Naive thymus-derived CD4-positive, alpha-beta T cell (primary cell): ENCODE measurements around the gene PLA2G6. TPM values are rescaled to one million over a fixed set of nuclear protein-coding genes. Genes with fewer than 3 reads are reported as not detected.
"Not testable (repeated sequence)": the region's sequence is repeated elsewhere in the genome, so short reads cannot be mapped to it uniquely, and the experiment has no call there.

ENCODE experiments used
- ATAC-seq: fragments of 150-1000 bp; cut with Tn5 transposase; 2 replicates; pipeline ENCODE4 v1.10.0; 2021; ENCODE audit warnings: mild to moderate bottlenecking, moderate library complexity
- CTCF ChIA-PET: fragments of 350-600 bp; sonication (Branson Sonifier 250); formaldehyde crosslinking; loops from one replicate; lab custom pipeline; 2021; ENCODE audit warnings: antibody characterized with exemption; lab: Charles Lee
- POLR2A ChIA-PET: fragments of 350-600 bp; sonication (Branson Sonifier 250); formaldehyde crosslinking; loops from one replicate; lab custom pipeline; 2021; ENCODE audit warnings: antibody characterized with exemption, inconsistent platforms; lab: Charles Lee
- DNase-seq, 9 donors: peaks; one replicate each; pipeline versions ENCODE4 v3.0.0 to v3.0.0-alpha.2; 2020 to 2022; ENCODE audit warnings: mixed read lengths in 1 of 9
- H3K27ac ChIP-seq: one replicate; pipeline ENCODE4 v1.7.0; 2013; ENCODE audit warnings: mild to moderate bottlenecking, low read depth, low read length, moderate library complexity
- H3K27me3 ChIP-seq, 2 donors: one replicate each; pipeline ENCODE4 v1.7.0; 2013; ENCODE audit warnings: low read length in 2 of 2, mild to moderate bottlenecking in 2 of 2, moderate library complexity in 2 of 2; ENCODE audit not compliant: control insufficient read depth in 2 of 2, insufficient read depth in 2 of 2
- H3K36me3 ChIP-seq, 3 experiments: 1 replicate in 2 of 3; 2 replicates in 1 of 3; pipeline ENCODE4 v1.7.0; 2013; ENCODE audit warnings: low read length in 3 of 3, mild to moderate bottlenecking in 3 of 3, moderate library complexity in 1 of 3; ENCODE audit not compliant: insufficient read depth in 3 of 3, control insufficient read depth in 2 of 3
- H3K4me1 ChIP-seq, 2 donors: one replicate each; pipeline ENCODE4 v1.7.0; 2013; ENCODE audit warnings: low read length in 2 of 2, mild to moderate bottlenecking in 2 of 2, moderate library complexity in 1 of 2; ENCODE audit not compliant: control insufficient read depth in 2 of 2, insufficient read depth in 2 of 2
- H3K4me3 ChIP-seq: 2 replicates; pipeline ENCODE4 v1.7.0; 2013; ENCODE audit warnings: mild to moderate bottlenecking, low read length
- H3K9me3 ChIP-seq, 3 experiments: 1 replicate in 2 of 3; 2 replicates in 1 of 3; pipeline ENCODE4 v1.7.0; 2013; ENCODE audit warnings: low read length in 3 of 3; ENCODE audit not compliant: control insufficient read depth in 2 of 3
- H3K27ac Mint-ChIP-seq, 9 donors: one replicate each; pipeline ENCODE4 v1.8.0; 2020 to 2022; ENCODE audit warnings: mixed read lengths in 9 of 9, mild to moderate bottlenecking in 8 of 9, moderate library complexity in 5 of 9, inconsistent platforms in 2 of 9
- H3K27me3 Mint-ChIP-seq, 5 donors: one replicate each; pipeline ENCODE4 v1.8.0; 2021 to 2022; ENCODE audit warnings: mixed read lengths in 5 of 5, mild to moderate bottlenecking in 1 of 5
- H3K36me3 Mint-ChIP-seq, 5 donors: one replicate each; pipeline ENCODE4 v1.8.0; 2020 to 2022; ENCODE audit warnings: mixed read lengths in 5 of 5, mild to moderate bottlenecking in 3 of 5, inconsistent platforms in 1 of 5
- H3K4me1 Mint-ChIP-seq, 7 donors: one replicate each; pipeline ENCODE4 v1.8.0; 2020 to 2022; ENCODE audit warnings: mixed read lengths in 7 of 7, mild to moderate bottlenecking in 3 of 7, inconsistent platforms in 1 of 7
- H3K4me3 Mint-ChIP-seq, 10 donors: one replicate each; pipeline ENCODE4 v1.8.0; 2020 to 2022; ENCODE audit warnings: mild to moderate bottlenecking in 10 of 10, mixed read lengths in 10 of 10, moderate library complexity in 6 of 10, inconsistent platforms in 2 of 10
- H3K9me3 Mint-ChIP-seq, 11 donors: one replicate each; pipeline ENCODE4 v1.8.0; 2020 to 2022; ENCODE audit warnings: mixed read lengths in 11 of 11, mild to moderate bottlenecking in 4 of 11, inconsistent platforms in 1 of 11, moderate library complexity in 1 of 11
- intact Hi-C, 2 donors: fragments of 100-400 bp; cut with micrococcal nuclease; formaldehyde crosslinking; loops; one replicate each; pipeline ENCODE4 v1.15.1; 2023
- polyA plus RNA-seq, 2 donors: library from polyadenylated mRNA; unstranded; fragments of 300-500 nt; fragmentation: Illumina TruSeq; gene quantifications; one replicate each; pipeline ENCODE4 v1.2.3, GENCODE V29; 2021
- total RNA-seq, 6 experiments: library from RNA in 5 of 6; stranded (reverse) in 5 of 6; gene quantifications; 1 replicate in 5 of 6; 2 replicates in 1 of 6; pipeline ENCODE4 v1.2.3 and lab custom pipeline; 2021 to 2026

Gene PLA2G6
- total and polyA plus RNA-seq, 7 experiments from 2014 or later, result 4.8 to 252 (median 78.9) TPM

- peaks cover 0 to 30% (median 0%) of the 10 kb centered on the region in 5 donors for H3K27me3 Mint-ChIP-seq
- H3K27ac Mint-ChIP-seq, result no peak overlapping the region
- no peaks in the 10 kb centered on the region for H3K36me3 ChIP-seq
- CTCF ChIA-PET, result no interaction called here
- intact Hi-C loops, result loop anchor here in 1 of 2 donors (10.0 kb wide), 1 partner anchor 383 kb away; the partner anchor contains the start of gene GCAT
- no peak overlapping the region for H3K4me3 ChIP-seq
- no peaks in the 10 kb centered on the region for H3K27me3 ChIP-seq
- no peaks in the 10 kb centered on the region for H3K36me3 Mint-ChIP-seq
- ATAC-seq, result no peak
- peaks cover 0 to 3% (median 0%) of the 10 kb centered on the region in 11 donors for H3K9me3 Mint-ChIP-seq
- H3K27ac ChIP-seq, result no peak overlapping the region
- H3K4me1 Mint-ChIP-seq, result peaks cover 0 to 5% (median 0%) of the 10 kb centered on the region in 7 donors
- no peaks in the 10 kb centered on the region for H3K4me1 ChIP-seq
- POLR2A ChIA-PET, result no interaction called here
- H3K4me3 Mint-ChIP-seq, result no peak overlapping the region
- no peak for DNase-seq
- H3K9me3 ChIP-seq, result no peaks in the 10 kb centered on the region
Measured at GRCh38 chr22:38187413-38188212, 6.0 kb upstream of the PLA2G6 start.

- Mint-ChIP-seq H3K27ac (no peak overlapping the region), H3K27me3 (peaks cover 0 to 23% (median 0%) of the 10 kb centered on the region in 5 donors), H3K9me3 (peaks cover 0 to 3% (median 0%) of the 10 kb centered on the region in 11 donors), H3K4me1 (peaks cover under 1 to 11% (median 7%) of the 10 kb centered on the region in 7 donors), H3K4me3 (no peak overlapping the region), H3K36me3 (no peaks in the 10 kb centered on the region)
- intact Hi-C loops, result loop anchor here in 1 of 2 donors (10.0 kb wide), 1 partner anchor 382 kb away; the partner anchor contains the start of gene GCAT
- peaks cover 0 to 6% of the 10 kb centered on the region in 2 donors for H3K4me1 ChIP-seq
- ChIA-PET CTCF (interaction anchor here (0.6 kb wide), 1 partner anchor 853 kb away, joined by 3 read pairs; no protein-coding TSS in a partner anchor), POLR2A (interaction anchor here (0.6 to 0.7 kb wide), 2 partner anchors 15 to 20 kb away, joined by 3 read pairs; partner anchors contain the start of gene MAFF)
- no peak for ATAC-seq
- no peak overlapping the region for H3K4me3 ChIP-seq
- no peak overlapping the region for H3K27ac ChIP-seq
- H3K27me3 ChIP-seq, result no peaks in the 10 kb centered on the region
- no peaks in the 10 kb centered on the region for H3K9me3 ChIP-seq
- DNase-seq, result no peak
- H3K36me3 ChIP-seq, result no peaks in the 10 kb centered on the region
Measured at GRCh38 chr22:38186429-38186828, 4.8 kb upstream of the PLA2G6 start.

DNA sequence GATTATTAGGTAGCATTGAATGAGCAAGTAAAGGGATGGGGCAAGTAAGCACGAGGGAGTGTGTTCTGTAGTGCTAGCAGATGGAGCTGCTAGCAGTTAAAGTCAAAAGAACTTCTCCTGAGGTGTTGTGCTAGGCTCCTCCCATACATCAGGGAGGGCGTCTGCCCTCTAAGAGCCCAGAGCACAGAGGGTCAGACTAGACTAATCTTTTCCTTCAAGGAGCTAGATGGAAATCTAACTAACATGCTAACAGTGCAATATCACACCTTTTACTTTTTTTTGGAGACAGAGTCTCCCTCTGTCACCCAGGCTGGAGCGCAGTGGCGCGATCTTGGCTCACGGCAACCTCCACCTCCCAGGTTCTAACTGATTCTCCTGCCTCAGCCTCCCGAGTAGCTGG, 3.2 kb upstream of the PLA2G6 start:
- DNase-seq, result no peak
- Histone ChIP-seq H3K4me1 (peaks cover 11 to 22% of the 10 kb centered on the region in 2 donors), H3K9me3 (no peaks in the 10 kb centered on the region), H3K27me3 (no peaks in the 10 kb centered on the region), H3K4me3 (no peak overlapping the region), H3K36me3 (no peaks in the 10 kb centered on the region), H3K27ac (no peak overlapping the region)
- Mint-ChIP-seq H3K36me3 (no peaks in the 10 kb centered on the region), H3K9me3 (peaks cover 0 to 3% (median 0%) of the 10 kb centered on the region in 11 donors), H3K4me1 (peaks cover 17 to 27% (median 23%) of the 10 kb centered on the region in 7 donors), H3K27me3 (peaks cover 0 to 21% (median 0%) of the 10 kb centered on the region in 5 donors), H3K4me3 (no peak overlapping the region), H3K27ac (no peak overlapping the region)
- POLR2A ChIA-PET, result interaction anchor here (0.7 to 1.2 kb wide), 2 partner anchors 12 to 37 kb away, joined by 3 read pairs; no protein-coding TSS in a partner anchor
- intact Hi-C loops, result loop anchor here (5.0 to 10.0 kb wide), 5 partner anchors 72 to 380 kb away; partner anchors contain the start of genes ANKRD54 (in 1 of the 2), BAIAP2L2 (in 1 of the 2), EIF3L (in 1 of the 2) and GCAT (in 1 of the 2)
- CTCF ChIA-PET, result no interaction called here
- ATAC-seq, result no peak

GRCh38 chr22:38180841-38181452, 683 bp downstream of the PLA2G6 start:
- POLR2A ChIA-PET, result interaction anchor here (0.5 to 2.6 kb wide), 4 partner anchors 21 to 117 kb away, joined by 3 to 21 read pairs (median 5); partner anchors contain the start of gene MAFF
- Histone ChIP-seq H3K36me3 (no peaks in the 10 kb centered on the region), H3K27me3 (no peaks in the 10 kb centered on the region), H3K4me1 (peaks cover 23 to 37% of the 10 kb centered on the region in 2 donors), H3K4me3 (peak overlapping the region; percentile 90), H3K27ac (peak overlapping the region; percentile 67), H3K9me3 (no peaks in the 10 kb centered on the region)
- DNase-seq (peak in 8 of 9 donors; percentile 23 to 57 (median 46)), ATAC-seq (peak; percentile 26)
- intact Hi-C loops, result loop anchor here (1.0 to 10.0 kb wide), 12 partner anchors 20 to 520 kb away; partner anchors contain the start of genes DMC1 (in 2 of the 2), MAFF (in 2 of the 2), TMEM184B (in 2 of the 2) and ANKRD54 (in 1 of the 2)
- peaks cover 0 to 10% (median 0%) of the 10 kb centered on the region in 5 donors for H3K27me3 Mint-ChIP-seq
- CTCF ChIA-PET, result interaction anchor here (0.6 to 1.4 kb wide), 3 partner anchors 38 to 1754 kb away, joined by 3 read pairs; no protein-coding TSS in a partner anchor
- no peaks in the 10 kb centered on the region for H3K9me3 Mint-ChIP-seq
- peaks cover 0 to 5% (median 0%) of the 10 kb centered on the region in 5 donors for H3K36me3 Mint-ChIP-seq
- H3K27ac Mint-ChIP-seq, result peak overlapping the region; percentile 36 to 94 (median 89)
- H3K4me3 Mint-ChIP-seq, result peak overlapping the region; percentile 88 to 100 (median 94)
- H3K4me1 Mint-ChIP-seq, result peaks cover 38 to 57% (median 49%) of the 10 kb centered on the region in 7 donors

- H3K36me3 ChIP-seq, ATAC-seq, H3K27me3 ChIP-seq, H3K9me3 Mint-ChIP-seq, DNase-seq, H3K27me3 Mint-ChIP-seq, H3K36me3 Mint-ChIP-seq, H3K9me3 ChIP-seq, intact Hi-C loops, H3K4me3 ChIP-seq, H3K27ac ChIP-seq: not testable (repeated sequence)
- Mint-ChIP-seq H3K4me3 (peak overlapping the region in 2 of 10 donors; percentile 32 to 58), H3K4me1 (peaks cover 45 to 70% (median 59%) of the 10 kb centered on the region in 7 donors), H3K27ac (peak overlapping the region in 4 of 9 donors; percentile 27 to 93 (median 60))
- ChIA-PET POLR2A (interaction anchor here (0.6 kb wide), 1 partner anchor 22 kb away, joined by 3 read pairs; no protein-coding TSS in a partner anchor), CTCF (interaction anchor here (0.7 to 1.1 kb wide), 2 partner anchors 23 to 35 kb away, joined by 3 read pairs; no protein-coding TSS in a partner anchor)
- peaks cover 29 to 39% of the 10 kb centered on the region in 2 donors for H3K4me1 ChIP-seq
Measured at GRCh38 chr22:38178605-38178937, 3.1 kb downstream of the PLA2G6 start.
